Mucosa of descending colon (tissue), 3 donors: ENCODE measurements around the gene CNNM3. TPM values are rescaled to one million over a fixed set of nuclear protein-coding genes. Genes with fewer than 3 reads are reported as not detected.
"Not testable (repeated sequence)": the region's sequence is repeated elsewhere in the genome, so short reads cannot be mapped to it uniquely, and the experiment has no call there.

ENCODE experiments used
- ATAC-seq: fragments of 200-7000 bp; cut with Tn5 transposase; one replicate; pipeline ENCODE4 v1.9.1; 2020; ENCODE audit warnings: mild to moderate bottlenecking, moderate library complexity
- DNase-seq, 3 donors: peaks; one replicate each; pipeline ENCODE4 v3.0.0-alpha.2; 2020
- H3K36me3 ChIP-seq: fragments of 200-600 bp; one replicate; pipeline ENCODE4 v1.8.0; 2021; ENCODE audit warnings: low read depth, mild to moderate bottlenecking
- H3K4me1 ChIP-seq: fragments of 200-600 bp; one replicate; pipeline ENCODE4 v1.8.0; 2021; ENCODE audit warnings: low read depth, mild to moderate bottlenecking
- H3K4me3 ChIP-seq: fragments of 200-600 bp; one replicate; pipeline ENCODE4 v1.8.0; 2021; ENCODE audit warnings: mild to moderate bottlenecking
- H3K9me3 ChIP-seq: fragments of 200-600 bp; one replicate; pipeline ENCODE4 v1.8.0; 2021; ENCODE audit warnings: mild to moderate bottlenecking
- intact Hi-C, 2 donors: fragments of 100-400 bp; cut with DNase I in 1 of 2; cut with micrococcal nuclease in 1 of 2; formaldehyde crosslinking; loops; one replicate each; pipeline versions ENCODE4 v1.11.0 to v1.11.1; 2022; cut with DNase I, micrococcal nuclease
- total RNA-seq, 3 donors: library from RNA; stranded (reverse); fragmentation: NEBNext Ultra II Directional in 2 of 3; extraction: Animal tissue kit (Norgen Biotek cat#: 25700) in 2 of 3; gene quantifications; one replicate each; pipeline versions ENCODE4 v1.2.1 to v1.2.4, GENCODE V29; 2021 to 2023
- TF ChIP-seq, protein P1 (sequence below): fragments of 200-600 bp; IDR thresholded peaks from one replicate; pipeline ENCODE4 v1.8.0; 2022; ENCODE audit warnings: antibody characterized with exemption, mild to moderate bottlenecking
- donor health status: DM: no; HTN: no; CAD: no; lungs with moderate emphysema.
- donor health status: DM: no; HTN: no; CAD: no.
- donor health status: DM: no; HTN: yes; CAD: no.

Gene CNNM3
- total RNA-seq, 3 donors from 2014 or later: 21.2 to 35.5 (median 33.4) TPM

- intact Hi-C loops: loop anchor here in 1 of 2 donors (5.0 kb wide), 1 partner anchor 93 kb away; no protein-coding TSS in a partner anchor
- TF ChIP-seq, protein P1, sequence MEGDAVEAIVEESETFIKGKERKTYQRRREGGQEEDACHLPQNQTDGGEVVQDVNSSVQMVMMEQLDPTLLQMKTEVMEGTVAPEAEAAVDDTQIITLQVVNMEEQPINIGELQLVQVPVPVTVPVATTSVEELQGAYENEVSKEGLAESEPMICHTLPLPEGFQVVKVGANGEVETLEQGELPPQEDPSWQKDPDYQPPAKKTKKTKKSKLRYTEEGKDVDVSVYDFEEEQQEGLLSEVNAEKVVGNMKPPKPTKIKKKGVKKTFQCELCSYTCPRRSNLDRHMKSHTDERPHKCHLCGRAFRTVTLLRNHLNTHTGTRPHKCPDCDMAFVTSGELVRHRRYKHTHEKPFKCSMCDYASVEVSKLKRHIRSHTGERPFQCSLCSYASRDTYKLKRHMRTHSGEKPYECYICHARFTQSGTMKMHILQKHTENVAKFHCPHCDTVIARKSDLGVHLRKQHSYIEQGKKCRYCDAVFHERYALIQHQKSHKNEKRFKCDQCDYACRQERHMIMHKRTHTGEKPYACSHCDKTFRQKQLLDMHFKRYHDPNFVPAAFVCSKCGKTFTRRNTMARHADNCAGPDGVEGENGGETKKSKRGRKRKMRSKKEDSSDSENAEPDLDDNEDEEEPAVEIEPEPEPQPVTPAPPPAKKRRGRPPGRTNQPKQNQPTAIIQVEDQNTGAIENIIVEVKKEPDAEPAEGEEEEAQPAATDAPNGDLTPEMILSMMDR: no peak
- Histone ChIP-seq H3K4me3 (no peak overlapping the region), H3K36me3 (no peaks in the 10 kb centered on the region), H3K4me1 (peaks cover 26% of the 10 kb centered on the region), H3K9me3 (no peaks in the 10 kb centered on the region)
- no peak for DNase-seq
- ATAC-seq: no peak
Measured at GRCh38 chr2:96859099-96859649, 43.1 kb downstream of the CNNM3 start.

- ATAC-seq (no peak), DNase-seq (no peak)
- TF ChIP-seq, protein P1: no peak
- Histone ChIP-seq H3K4me3 (no peak overlapping the region), H3K36me3 (no peaks in the 10 kb centered on the region), H3K4me1 (peaks cover 26% of the 10 kb centered on the region), H3K9me3 (no peaks in the 10 kb centered on the region)
- intact Hi-C loops: loop anchor here in 1 of 2 donors (5.0 kb wide), 1 partner anchor 93 kb away; no protein-coding TSS in a partner anchor
Measured at GRCh38 chr2:96859681-96860064, 43.6 kb downstream of the CNNM3 start.

DNA sequence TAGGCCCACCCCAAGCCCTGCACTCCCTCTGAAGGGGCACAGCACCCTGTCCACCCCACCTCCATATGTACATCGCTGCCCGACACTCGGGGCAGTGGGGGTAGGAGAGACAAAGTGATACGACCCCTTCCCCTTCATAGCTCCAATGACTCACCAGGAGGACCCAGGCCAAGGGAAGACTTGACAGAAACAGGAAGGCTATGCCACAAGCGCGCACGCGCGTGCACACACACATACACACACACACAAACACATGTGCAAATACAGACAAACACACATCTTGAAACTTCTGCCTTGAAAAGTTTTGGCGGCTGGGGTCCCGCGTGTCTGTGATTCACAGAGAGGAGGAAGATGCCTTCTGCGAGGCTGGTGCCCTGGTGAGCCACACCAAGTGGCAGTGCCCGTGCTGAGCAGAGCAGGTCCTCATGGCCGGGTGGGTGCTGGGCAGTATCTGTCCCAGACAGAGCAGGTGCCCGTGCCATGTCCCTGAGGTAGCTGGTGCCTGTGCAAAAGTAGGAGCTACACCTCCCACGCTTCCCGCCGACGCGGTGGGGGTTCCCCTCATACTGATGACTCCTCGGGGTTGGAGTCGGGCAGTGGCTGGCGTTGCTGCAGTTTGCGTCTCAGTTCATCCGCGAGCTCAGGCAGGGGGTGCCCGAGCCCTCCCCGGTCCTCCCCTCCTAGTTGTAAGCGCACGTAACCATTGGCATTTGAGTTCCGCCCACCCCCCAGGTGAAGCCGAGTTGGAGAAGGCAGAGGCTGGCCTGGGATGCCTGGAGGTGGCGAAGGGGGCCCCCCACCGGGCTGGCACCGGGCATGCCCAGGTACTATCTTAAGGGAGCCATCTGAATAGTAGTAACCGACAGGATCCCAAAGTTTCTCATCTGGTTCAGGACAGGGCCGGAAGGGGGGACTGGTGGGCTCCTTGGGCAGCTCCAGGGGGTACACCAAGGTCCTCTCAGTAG lies 44.3 kb downstream of the CNNM3 start:
- intact Hi-C loops: no loop called here
- Histone ChIP-seq H3K4me1 (peaks cover 26% of the 10 kb centered on the region), H3K36me3 (no peaks in the 10 kb centered on the region), H3K9me3 (no peaks in the 10 kb centered on the region), H3K4me3 (no peak overlapping the region)
- ATAC-seq (no peak), DNase-seq (no peak)
- TF ChIP-seq, protein P1: no peak

DNA sequence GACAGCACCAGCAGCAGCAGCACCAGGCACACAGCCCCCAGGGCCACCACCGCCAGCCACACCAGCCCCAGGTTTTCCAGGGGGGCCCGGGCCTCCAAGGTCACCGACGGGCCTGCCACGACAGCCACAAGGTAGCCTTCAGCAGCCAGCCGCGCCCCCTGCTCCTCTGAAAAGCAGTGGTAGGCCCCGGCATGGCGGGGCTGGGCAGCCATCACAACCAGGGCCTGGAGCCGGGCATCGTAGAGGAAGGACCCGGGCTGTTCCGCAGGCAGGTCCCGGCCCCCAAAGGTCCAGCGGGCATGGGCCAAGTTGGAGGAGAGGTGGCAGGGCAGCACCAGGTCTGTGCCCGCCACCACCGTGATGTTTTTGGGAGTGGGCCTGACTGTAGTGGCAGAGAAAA lies 45.0 kb downstream of the CNNM3 start:
- H3K4me3 ChIP-seq: no peak overlapping the region
- H3K9me3 ChIP-seq: no peaks in the 10 kb centered on the region
- TF ChIP-seq, protein P1: no peak
- no peaks in the 10 kb centered on the region for H3K36me3 ChIP-seq
- DNase-seq (no peak), ATAC-seq (no peak)
- intact Hi-C loops: no loop called here
- H3K4me1 ChIP-seq: peaks cover 26% of the 10 kb centered on the region

DNA sequence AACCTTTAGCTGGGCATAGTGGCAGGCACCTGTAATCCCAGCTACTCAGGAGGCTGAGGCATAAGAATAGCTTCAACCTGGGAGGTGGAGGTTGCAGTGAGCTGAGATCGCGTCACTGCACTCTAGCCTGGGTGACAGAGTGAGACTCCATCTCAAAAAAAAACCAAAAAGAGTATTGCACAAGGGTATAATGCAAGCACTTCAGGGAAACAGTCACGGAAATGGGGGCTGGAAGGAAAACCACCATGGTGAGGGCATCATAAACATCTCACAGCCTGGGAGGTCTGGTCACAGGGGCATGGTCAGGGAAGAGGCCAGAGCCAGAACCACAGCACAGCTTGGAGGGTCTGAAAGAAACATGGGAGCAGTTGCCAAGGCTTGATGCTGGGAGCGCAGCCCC lies 47.0 kb downstream of the CNNM3 start:
- ATAC-seq, H3K9me3 ChIP-seq, DNase-seq, H3K4me3 ChIP-seq, intact Hi-C loops, H3K36me3 ChIP-seq: not testable (repeated sequence)
- peaks cover 35% of the 10 kb centered on the region for H3K4me1 ChIP-seq
